ENCODE data around the gene HACD3.

- TF ChIP-seq POLR2A (IDR thresholded peaks at IDR 0.05): no peak
- no peak for TF ChIP-seq CTCF (IDR thresholded peaks at IDR 0.05)
Observed at GRCh38 chr15:65518633-65519285, 11.5 kb upstream of the HACD3 start.
